B cell (primary cell): ENCODE measurements around the gene UBASH3B.

Experiments
- CTCF ChIP-seq: fragments of 200-600 bp; IDR thresholded peaks from one replicate; pipeline ENCODE4 v1.8.0; 2022; ENCODE audit warnings: antibody characterized with exemption, mild to moderate bottlenecking
- EZH2 ChIP-seq: IDR thresholded peaks from 2 replicates; pipeline ENCODE4 v1.6.1; 2012; ENCODE audit warnings: borderline replicate concordance, low read depth, mild to moderate bottlenecking, moderate library complexity, low read length; ENCODE audit not compliant: insufficient read depth, poor library complexity, severe bottlenecking

GRCh38 chr11:122807731-122808477, 152.4 kb downstream of the UBASH3B start:
- no peak for TF ChIP-seq CTCF
- TF ChIP-seq EZH2: no peak
